ENCODE results near the gene BTD. TPM values are rescaled to one million over a fixed set of nuclear protein-coding genes. Genes with fewer than 3 reads are reported as not detected.
"Not testable (repeated sequence)": the region's sequence is repeated elsewhere in the genome, so short reads cannot be mapped to it uniquely, and the experiment has no call there.

Gene BTD
- total RNA-seq, 1 experiment from 2014 or later: 5.6 TPM

- intact Hi-C loops (cut with micrococcal nuclease; ENCODE audit: unreplicated experiment): no loop called here
- CTCF ChIA-PET: no interaction called here
- no TSS peak for BruUV-seq (replicated peaks)
Measured at GRCh38 chr3:15612001-15612400, 10.5 kb downstream of the BTD start.

GRCh38 chr3:15614958-15615357 is 13.4 kb downstream of the BTD start:
- intact Hi-C loops (cut with micrococcal nuclease; ENCODE audit: unreplicated experiment): no loop called here
- Histone ChIP-seq H3K27ac (ENCODE audit: low read depth, low read length, poor library complexity, severe bottlenecking) (no peak overlapping the region), H3K4me1 (ENCODE audit: insufficient read depth, low read length, poor library complexity, severe bottlenecking) (no peaks in the 10 kb centered on the region), H3K36me3 (ENCODE audit: insufficient read depth, low read length, poor library complexity, severe bottlenecking) (no peaks in the 10 kb centered on the region), H3K27me3 (replicated peaks; ENCODE audit: insufficient read depth, low read depth, low read length, poor library complexity) (no peaks in the 10 kb centered on the region), H3K9me3 (ENCODE audit: low read depth, low read length, poor library complexity, severe bottlenecking) (peaks cover 8% of the 10 kb centered on the region), H3K4me3 (ENCODE audit: low read depth, low read length, poor library complexity, severe bottlenecking) (no peak overlapping the region)
- no peak for DNase-seq (ENCODE audit: low spot score)
- no TSS peak for BruUV-seq (replicated peaks)
- TF ChIP-seq CTCF (conservative IDR thresholded peaks at IDR 0.05; ENCODE audit: low read depth, low read length) (no peak), EZH2 (IDR thresholded peaks at IDR 0.05; ENCODE audit: borderline replicate concordance, low read depth, low read length, poor library complexity, severe bottlenecking) (no peak)
- ChIA-PET POLR2A (ENCODE audit: low non-redundant PET) (no interaction called here), CTCF (no interaction called here)

More at GRCh38 chr3:15612001-15612400, 10.5 kb downstream of the BTD start:
- DNase-seq (ENCODE audit: low spot score): no peak
- Histone ChIP-seq H3K36me3 (ENCODE audit: insufficient read depth, low read length, poor library complexity, severe bottlenecking) (no peaks in the 10 kb centered on the region), H3K9me3 (ENCODE audit: low read depth, low read length, poor library complexity, severe bottlenecking) (no peaks in the 10 kb centered on the region), H3K4me3 (ENCODE audit: low read depth, low read length, poor library complexity, severe bottlenecking) (no peak overlapping the region), H3K27me3 (replicated peaks; ENCODE audit: insufficient read depth, low read depth, low read length, poor library complexity) (no peaks in the 10 kb centered on the region), H3K4me1 (ENCODE audit: insufficient read depth, low read length, poor library complexity, severe bottlenecking) (no peaks in the 10 kb centered on the region), H3K27ac (ENCODE audit: low read depth, low read length, poor library complexity, severe bottlenecking) (no peak overlapping the region)
- POLR2A ChIA-PET (ENCODE audit: low non-redundant PET): no interaction called here
- TF ChIP-seq CTCF (conservative IDR thresholded peaks at IDR 0.05; ENCODE audit: low read depth, low read length) (no peak), EZH2 (IDR thresholded peaks at IDR 0.05; ENCODE audit: borderline replicate concordance, low read depth, low read length, poor library complexity, severe bottlenecking) (no peak)

GRCh38 chr3:15616053-15616452 is 14.5 kb downstream of the BTD start:
- Histone ChIP-seq H3K27me3 (replicated peaks; ENCODE audit: insufficient read depth, low read depth, low read length, poor library complexity) (no peaks in the 10 kb centered on the region), H3K4me1 (ENCODE audit: insufficient read depth, low read length, poor library complexity, severe bottlenecking) (no peaks in the 10 kb centered on the region), H3K36me3 (ENCODE audit: insufficient read depth, low read length, poor library complexity, severe bottlenecking) (no peaks in the 10 kb centered on the region), H3K27ac (ENCODE audit: low read depth, low read length, poor library complexity, severe bottlenecking) (no peak overlapping the region), H3K9me3 (ENCODE audit: low read depth, low read length, poor library complexity, severe bottlenecking) (peaks cover 8% of the 10 kb centered on the region), H3K4me3 (ENCODE audit: low read depth, low read length, poor library complexity, severe bottlenecking) (no peak overlapping the region)
- intact Hi-C loops (cut with micrococcal nuclease; ENCODE audit: unreplicated experiment): no loop called here
- TF ChIP-seq CTCF (conservative IDR thresholded peaks at IDR 0.05; ENCODE audit: low read depth, low read length) (no peak), EZH2 (IDR thresholded peaks at IDR 0.05; ENCODE audit: borderline replicate concordance, low read depth, low read length, poor library complexity, severe bottlenecking) (no peak)
- DNase-seq (ENCODE audit: low spot score): no peak
- no TSS peak for BruUV-seq (replicated peaks)
- ChIA-PET POLR2A (ENCODE audit: low non-redundant PET) (interaction anchor here (0.7 kb wide), 1 partner anchor 28 kb away, joined by 3 read pairs; no protein-coding TSS in a partner anchor), CTCF (no interaction called here)

- CTCF ChIA-PET; POLR2A ChIA-PET (ENCODE audit: low non-redundant PET): not testable (repeated sequence)
Measured at GRCh38 chr3:15619659-15620464, 18.3 kb downstream of the BTD start.

More at GRCh38 chr3:15619659-15620464, 18.3 kb downstream of the BTD start:
- H3K9me3 ChIP-seq (ENCODE audit: low read depth, low read length, poor library complexity, severe bottlenecking); DNase-seq (ENCODE audit: low spot score); H3K4me1 ChIP-seq (ENCODE audit: insufficient read depth, low read length, poor library complexity, severe bottlenecking); H3K27ac ChIP-seq (ENCODE audit: low read depth, low read length, poor library complexity, severe bottlenecking); intact Hi-C loops (cut with micrococcal nuclease; ENCODE audit: unreplicated experiment); H3K27me3 ChIP-seq (replicated peaks; ENCODE audit: insufficient read depth, low read depth, low read length, poor library complexity); H3K4me3 ChIP-seq (ENCODE audit: low read depth, low read length, poor library complexity, severe bottlenecking); BruUV-seq (replicated peaks); H3K36me3 ChIP-seq (ENCODE audit: insufficient read depth, low read length, poor library complexity, severe bottlenecking): not testable (repeated sequence)

Data from A673 (cell line).